HEK293 (cell line): ENCODE data around the gene RUNX1.

Experiments
- CTCF ChIA-PET: fragments of 350-600 bp; formaldehyde crosslinking; extraction: SDS; loops from one replicate; lab custom pipeline; 2021; ENCODE audit warnings: antibody characterized with exemption; lab: Yijun Ruan, JAX
- POLR2A ChIA-PET: fragments of 300-600 bp; formaldehyde crosslinking; extraction: SDS; loops from one replicate; lab custom pipeline; 2020; ENCODE audit warnings: antibody characterized with exemption, inconsistent platforms; lab: Yijun Ruan, JAX
- H3K27ac ChIP-seq: fragments of 200-500 bp; sonication (Bioruptor generic); 2 replicates; pipeline ENCODE4 v1.5.1; 2014; ENCODE audit warnings: low read depth, low read length, control low read depth, inconsistent platforms; ENCODE audit errors: extremely low read depth
- H3K36me3 ChIP-seq, 2 experiments: fragments of 200-500 bp in 1 of 2; sonication (Bioruptor generic) in 1 of 2; 1 replicate in 1 of 2; 2 replicates in 1 of 2; pipeline ENCODE4 v1.5.1; 2014 to 2017; ENCODE audit warnings: inconsistent platforms in 2 of 2, low read length in 2 of 2; ENCODE audit not compliant: control insufficient read depth in 2 of 2, insufficient read depth in 1 of 2
- H3K4me1 ChIP-seq: fragments of 200-500 bp; sonication (Bioruptor generic); 2 replicates; pipeline ENCODE4 v1.5.1; 2014; ENCODE audit warnings: mild to moderate bottlenecking, low read length, inconsistent platforms; ENCODE audit not compliant: control insufficient read depth, insufficient read depth
- H3K4me3 ChIP-seq: 2 replicates; pipeline ENCODE4 v1.5.1; 2011; ENCODE audit warnings: low read depth, mild to moderate bottlenecking, control low read depth, low read length, moderate library complexity
- H3K9me3 ChIP-seq: fragments of 200-500 bp; sonication (Bioruptor generic); 2 replicates; pipeline ENCODE4 v1.5.1; 2014; ENCODE audit warnings: low read depth, low read length, inconsistent platforms; ENCODE audit not compliant: control insufficient read depth, insufficient read depth
- SETDB1 ChIP-seq: IDR thresholded peaks from one replicate; pipeline ENCODE4 v1.6.1; 2017; ENCODE audit warnings: mild to moderate bottlenecking, low read length, moderate library complexity, mixed read lengths; ENCODE audit not compliant: insufficient read length
- ZIC2 ChIP-seq: fragments of 450-650 bp; formaldehyde crosslinking; IDR thresholded peaks from 2 replicates; pipeline ENCODE4 v1.5.1; 2016; ENCODE audit warnings: missing biosample characterization, missing genetic modification characterization
- ZNF112 ChIP-seq: fragments of 450-650 bp; formaldehyde crosslinking; IDR thresholded peaks from 2 replicates; pipeline ENCODE4 v1.5.0; 2017; ENCODE audit warnings: missing biosample characterization, missing genetic modification characterization
- ZNF335 ChIP-seq: fragments of 450-650 bp; formaldehyde crosslinking; conservative IDR thresholded peaks from 2 replicates; pipeline ENCODE4 v1.5.1; 2016; ENCODE audit warnings: missing biosample characterization, missing genetic modification characterization
- ZNF394 ChIP-seq: fragments of 450-650 bp; formaldehyde crosslinking; IDR thresholded peaks from 2 replicates; pipeline ENCODE4 v1.5.1; 2016; ENCODE audit warnings: missing biosample characterization, missing genetic modification characterization, mild to moderate bottlenecking, moderate library complexity, borderline replicate concordance
- ZNF423 ChIP-seq: fragments of 450-650 bp; formaldehyde crosslinking; IDR thresholded peaks from 2 replicates; pipeline ENCODE4 v1.5.1; 2016; ENCODE audit warnings: missing biosample characterization, missing genetic modification characterization
- ZNF654 ChIP-seq: fragments of 450-650 bp; formaldehyde crosslinking; IDR thresholded peaks from 2 replicates; pipeline ENCODE4 v1.5.1; 2016; ENCODE audit warnings: low read depth, missing biosample characterization, missing genetic modification characterization
- ZNF791 ChIP-seq: fragments of 450-650 bp; formaldehyde crosslinking; IDR thresholded peaks from 2 replicates; pipeline ENCODE4 v1.5.1; 2016; ENCODE audit warnings: missing biosample characterization, missing genetic modification characterization
- TF ChIP-seq, protein P1 (sequence below): fragments of 450-650 bp; formaldehyde crosslinking; IDR thresholded peaks from 2 replicates; pipeline ENCODE4 v1.5.1; 2016; ENCODE audit warnings: missing biosample characterization, missing genetic modification characterization
- TF ChIP-seq, protein P2 (sequence below): fragments of 450-650 bp; formaldehyde crosslinking; IDR thresholded peaks from 2 replicates; pipeline ENCODE4 v1.5.1; 2017; ENCODE audit warnings: missing biosample characterization, missing genetic modification characterization
- TF ChIP-seq, protein P3 (sequence below): fragments of 450-650 bp; formaldehyde crosslinking; IDR thresholded peaks from 2 replicates; pipeline ENCODE4 v1.5.1; 2016; ENCODE audit warnings: missing biosample characterization, missing genetic modification characterization

RUNX1 gene

GRCh38 chr21:34807881-34808568 lies 241.1 kb downstream of the RUNX1 start:
- Histone ChIP-seq H3K36me3 (no peaks in the 10 kb centered on the region), H3K27ac (no peak overlapping the region), H3K9me3 (peaks cover 2% of the 10 kb centered on the region), H3K4me1 (peaks cover 12% of the 10 kb centered on the region), H3K4me3 (no peak overlapping the region)
- TF ChIP-seq, protein P1, sequence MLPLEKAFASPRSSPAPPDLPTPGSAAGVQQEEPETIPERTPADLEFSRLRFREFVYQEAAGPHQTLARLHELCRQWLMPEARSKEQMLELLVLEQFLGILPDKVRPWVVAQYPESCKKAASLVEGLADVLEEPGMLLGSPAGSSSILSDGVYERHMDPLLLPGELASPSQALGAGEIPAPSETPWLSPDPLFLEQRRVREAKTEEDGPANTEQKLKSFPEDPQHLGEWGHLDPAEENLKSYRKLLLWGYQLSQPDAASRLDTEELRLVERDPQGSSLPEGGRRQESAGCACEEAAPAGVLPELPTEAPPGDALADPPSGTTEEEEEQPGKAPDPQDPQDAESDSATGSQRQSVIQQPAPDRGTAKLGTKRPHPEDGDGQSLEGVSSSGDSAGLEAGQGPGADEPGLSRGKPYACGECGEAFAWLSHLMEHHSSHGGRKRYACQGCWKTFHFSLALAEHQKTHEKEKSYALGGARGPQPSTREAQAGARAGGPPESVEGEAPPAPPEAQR (tag by site-specific recombination) = no peak
- POLR2A ChIA-PET = no interaction called here
- CTCF ChIA-PET = interaction anchor here (0.6 to 1.6 kb wide), 3 partner anchors 62 to 794 kb away, joined by 3 to 4 read pairs (median 4); no protein-coding TSS in a partner anchor

DNA sequence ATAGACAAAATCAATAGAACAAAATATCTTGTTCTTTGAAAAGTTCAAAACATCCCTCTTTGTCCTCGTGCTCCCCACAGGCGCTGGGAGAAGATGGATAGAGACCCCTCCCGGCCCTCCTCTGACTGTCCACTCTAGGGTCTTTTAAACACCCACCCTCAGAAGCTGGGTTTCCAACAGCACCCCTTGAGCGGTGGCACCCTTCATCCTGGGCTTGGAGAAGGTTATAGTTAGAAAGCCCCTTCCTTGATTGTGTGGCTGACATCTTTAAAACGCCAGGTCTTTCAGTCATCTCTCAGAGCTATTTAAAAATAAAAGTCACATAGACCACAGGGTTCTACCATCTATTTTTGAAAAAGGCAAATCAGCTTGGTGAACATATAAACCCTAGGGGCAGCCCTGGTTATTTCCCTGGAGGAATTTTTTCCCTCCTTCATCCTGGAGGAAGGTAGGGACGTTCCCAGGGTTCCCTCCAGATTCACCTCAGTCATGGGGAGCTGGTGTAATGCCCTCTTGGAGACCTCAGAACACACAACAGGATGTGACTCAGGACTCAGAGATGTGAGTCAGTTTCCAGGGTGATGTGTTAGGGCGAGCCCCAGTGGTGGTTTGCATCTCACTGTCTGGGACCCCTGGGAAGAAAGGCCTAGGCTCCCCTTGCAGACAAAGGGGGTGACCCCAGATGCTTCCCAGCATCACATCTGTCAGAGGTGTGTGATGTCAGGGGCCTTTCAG lies 241.8 kb downstream of the RUNX1 start:
- CTCF ChIA-PET = interaction anchor here (0.6 to 1.6 kb wide), 4 partner anchors 50 to 795 kb away, joined by 3 to 4 read pairs (median 4); no protein-coding TSS in a partner anchor
- H3K36me3 ChIP-seq = no peaks in the 10 kb centered on the region

GRCh38 chr21:34806423-34806822 lies 242.7 kb downstream of the RUNX1 start:
- Histone ChIP-seq H3K4me3 (no peak overlapping the region), H3K36me3 (no peaks in the 10 kb centered on the region), H3K27ac (no peak overlapping the region), H3K9me3 (peaks cover 2% of the 10 kb centered on the region), H3K4me1 (no peaks in the 10 kb centered on the region)
- ChIA-PET POLR2A (no interaction called here), CTCF (interaction anchor here (0.9 kb wide), 1 partner anchor 52 kb away, joined by 4 read pairs; no protein-coding TSS in a partner anchor)
- TF ChIP-seq, protein P2, sequence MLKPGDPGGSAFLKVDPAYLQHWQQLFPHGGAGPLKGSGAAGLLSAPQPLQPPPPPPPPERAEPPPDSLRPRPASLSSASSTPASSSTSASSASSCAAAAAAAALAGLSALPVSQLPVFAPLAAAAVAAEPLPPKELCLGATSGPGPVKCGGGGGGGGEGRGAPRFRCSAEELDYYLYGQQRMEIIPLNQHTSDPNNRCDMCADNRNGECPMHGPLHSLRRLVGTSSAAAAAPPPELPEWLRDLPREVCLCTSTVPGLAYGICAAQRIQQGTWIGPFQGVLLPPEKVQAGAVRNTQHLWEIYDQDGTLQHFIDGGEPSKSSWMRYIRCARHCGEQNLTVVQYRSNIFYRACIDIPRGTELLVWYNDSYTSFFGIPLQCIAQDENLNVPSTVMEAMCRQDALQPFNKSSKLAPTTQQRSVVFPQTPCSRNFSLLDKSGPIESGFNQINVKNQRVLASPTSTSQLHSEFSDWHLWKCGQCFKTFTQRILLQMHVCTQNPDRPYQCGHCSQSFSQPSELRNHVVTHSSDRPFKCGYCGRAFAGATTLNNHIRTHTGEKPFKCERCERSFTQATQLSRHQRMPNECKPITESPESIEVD (tag by site-specific recombination) = no peak
- no peak for TF ChIP-seq ZNF791
- TF ChIP-seq ZNF423 (tag by site-specific recombination) = no peak
- no peak for TF ChIP-seq ZNF112 (tag by site-specific recombination)
- peak; percentile 52 for TF ChIP-seq SETDB1
- TF ChIP-seq ZNF654 = no peak
- TF ChIP-seq ZNF335 (tag by site-specific recombination) = no peak
- TF ChIP-seq, protein P3, sequence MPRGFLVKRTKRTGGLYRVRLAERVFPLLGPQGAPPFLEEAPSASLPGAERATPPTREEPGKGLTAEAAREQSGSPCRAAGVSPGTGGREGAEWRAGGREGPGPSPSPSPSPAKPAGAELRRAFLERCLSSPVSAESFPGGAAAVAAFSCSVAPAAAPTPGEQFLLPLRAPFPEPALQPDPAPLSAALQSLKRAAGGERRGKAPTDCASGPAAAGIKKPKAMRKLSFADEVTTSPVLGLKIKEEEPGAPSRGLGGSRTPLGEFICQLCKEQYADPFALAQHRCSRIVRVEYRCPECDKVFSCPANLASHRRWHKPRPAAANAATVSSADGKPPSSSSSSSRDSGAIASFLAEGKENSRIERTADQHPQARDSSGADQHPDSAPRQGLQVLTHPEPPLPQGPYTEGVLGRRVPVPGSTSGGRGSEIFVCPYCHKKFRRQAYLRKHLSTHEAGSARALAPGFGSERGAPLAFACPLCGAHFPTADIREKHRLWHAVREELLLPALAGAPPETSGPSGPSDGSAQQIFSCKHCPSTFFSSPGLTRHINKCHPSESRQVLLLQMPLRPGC (tag by site-specific recombination) = no peak

More for the DNA sequence above, 241.8 kb downstream of the RUNX1 start:
- no peak overlapping the region for H3K4me3 ChIP-seq
- H3K4me1 ChIP-seq = peaks cover 5% of the 10 kb centered on the region; the same call in 1 of the 2 replicates
- no peak overlapping the region for H3K27ac ChIP-seq
- TF ChIP-seq ZIC2 (tag by site-specific recombination) (peak; percentile 42), ZNF394 (tag by site-specific recombination) (no peak)
- H3K9me3 ChIP-seq = peaks cover 2% of the 10 kb centered on the region
- POLR2A ChIA-PET = no interaction called here
